OCI-LY7 (cell line): ENCODE results near the gene TMEM63B. TPM values are rescaled to one million over a fixed set of nuclear protein-coding genes. Genes with fewer than 3 reads are reported as not detected.
"Not testable (repeated sequence)": the region's sequence is repeated elsewhere in the genome, so short reads cannot be mapped to it uniquely, and the experiment has no call there.

Experiments
- BruUV-seq: library from RNA; stranded (reverse); fragments of 400-500 nt; replicated peaks from 2 replicates; lab custom pipeline; 2021; lab: Mats Ljungman, UMichigan
- CTCF ChIA-PET: fragments of 300-600 bp; sonication (Branson Sonifier 250); formaldehyde crosslinking; loops from one replicate; lab custom pipeline; 2022; ENCODE audit warnings: antibody characterized with exemption; ENCODE audit not compliant: unreplicated experiment; lab: Charles Lee
- POLR2A ChIA-PET: fragments of 300-600 bp; sonication (Branson Sonifier 250); formaldehyde crosslinking; loops from one replicate; lab custom pipeline; 2022; ENCODE audit warnings: antibody characterized with exemption; lab: Charles Lee
- DNase-seq: peaks from one replicate; pipeline ENCODE4 v3.0.0-alpha.2; 2015; ENCODE audit warnings: low spot score
- H2AFZ ChIP-seq: fragments of 200-600 bp; sonication (generic), shearing (Covaris generic); 2 replicates; pipeline ENCODE4 v1.6.1; 2014; ENCODE audit warnings: mild to moderate bottlenecking, antibody characterized with exemption, low read length, moderate library complexity
- H3K27ac ChIP-seq: fragments of 200-600 bp; sonication (generic); 2 replicates; pipeline ENCODE4 v1.5.1; 2014; ENCODE audit warnings: mixed run types, low read depth, mild to moderate bottlenecking, moderate library complexity, low read length, inconsistent platforms; ENCODE audit not compliant: poor library complexity, severe bottlenecking
- H3K36me3 ChIP-seq: fragments of 200-600 bp; sonication (generic); 2 replicates; pipeline ENCODE4 v1.6.1; 2014; ENCODE audit warnings: mild to moderate bottlenecking, antibody characterized with exemption, low read length, moderate library complexity, mixed read lengths; ENCODE audit not compliant: insufficient read depth
- H3K4me1 ChIP-seq: fragments of 200-600 bp; sonication (generic); 2 replicates; pipeline ENCODE4 v1.5.1; 2014; ENCODE audit warnings: mild to moderate bottlenecking, low read length; ENCODE audit not compliant: insufficient read depth, poor library complexity, severe bottlenecking
- H3K4me2 ChIP-seq: fragments of 200-600 bp; sonication (generic); 2 replicates; pipeline ENCODE4 v1.6.1; 2014; ENCODE audit warnings: mild to moderate bottlenecking, low read length
- H3K4me3 ChIP-seq: fragments of 200-600 bp; sonication (generic); 2 replicates; pipeline ENCODE4 v1.5.1; 2014; ENCODE audit warnings: mild to moderate bottlenecking, low read depth, low read length; ENCODE audit not compliant: poor library complexity, severe bottlenecking
- H3K79me2 ChIP-seq: fragments of 200-600 bp; sonication (generic); 2 replicates; pipeline ENCODE4 v1.6.1; 2016; ENCODE audit warnings: low read depth, mild to moderate bottlenecking, low read length, moderate library complexity, mixed read lengths; ENCODE audit not compliant: insufficient read depth
- H3K9me2 ChIP-seq: fragments of 200-600 bp; sonication (generic); 2 replicates; pipeline ENCODE4 v1.6.1; 2016; ENCODE audit warnings: mild to moderate bottlenecking, low read length, mixed read lengths; ENCODE audit not compliant: insufficient read depth
- H3K9me3 ChIP-seq: fragments of 200-600 bp; sonication (generic); 2 replicates; pipeline ENCODE4 v1.6.1; 2014; ENCODE audit warnings: mild to moderate bottlenecking, mixed run types, low read length, mixed read lengths
- H4K20me1 ChIP-seq: fragments of 200-600 bp; sonication (generic); 2 replicates; pipeline ENCODE4 v1.6.1; 2014; ENCODE audit warnings: mild to moderate bottlenecking, antibody characterized with exemption, low read length, moderate library complexity, mixed read lengths; ENCODE audit not compliant: insufficient read depth
- EZH2phosphoT487 ChIP-seq: fragments of 200-600 bp; sonication (generic); IDR thresholded peaks from 2 replicates; pipeline ENCODE4 v1.6.1; 2018; ENCODE audit warnings: low read depth, borderline replicate concordance, mild to moderate bottlenecking, mixed run types, antibody characterized with exemption, low read length, moderate library complexity, mixed read lengths
- intact Hi-C: fragments of 100-400 bp; cut with micrococcal nuclease; formaldehyde crosslinking; loops from one replicate; pipeline ENCODE4 v1.10.0; 2022; ENCODE audit not compliant: unreplicated experiment
- total RNA-seq, 2 experiments: library from RNA; depleted of rRNA in 1 of 2; stranded (reverse); fragments of >200 nt in 1 of 2; shearing (Covaris generic) in 1 of 2; gene quantifications; 2 replicates each; pipeline ENCODE4 v1.2.3, GENCODE V29; 2014 to 2022
- TF ChIP-seq, protein P1 (sequence below): fragments of 200-600 bp; sonication (generic); conservative IDR thresholded peaks from 2 replicates; pipeline ENCODE4 v1.5.1; 2014; ENCODE audit warnings: mild to moderate bottlenecking, antibody characterized with exemption, low read length, moderate library complexity, mixed read lengths

The TMEM63B gene
- total RNA-seq, 2 experiments from 2014 or later = 5.4 to 10.0 TPM

DNA sequence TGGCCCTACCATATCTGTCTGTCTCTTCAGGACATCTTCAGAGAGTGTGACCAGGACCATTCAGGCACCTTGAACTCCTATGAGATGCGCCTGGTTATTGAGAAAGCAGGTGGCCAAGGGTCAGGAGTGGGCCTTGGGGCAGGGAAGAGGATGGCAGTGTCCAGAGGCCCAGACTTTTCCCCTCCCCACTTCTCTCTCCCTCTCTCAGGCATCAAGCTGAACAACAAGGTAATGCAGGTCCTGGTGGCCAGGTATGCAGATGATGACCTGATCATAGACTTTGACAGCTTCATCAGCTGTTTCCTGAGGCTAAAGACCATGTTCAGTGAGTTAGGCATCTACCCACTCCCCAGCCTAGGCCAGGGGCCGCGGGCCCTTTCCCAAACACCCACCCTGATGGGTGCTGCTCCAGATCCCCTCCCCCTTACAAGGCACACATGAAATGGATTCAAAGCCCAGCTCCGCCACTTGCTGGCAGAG is 55.6 kb downstream of the TMEM63B start:
- H3K4me3 ChIP-seq = no peak overlapping the region
- no peak overlapping the region for H3K27ac ChIP-seq
- intact Hi-C loops = no loop called here
- ChIA-PET POLR2A (interaction anchor here (0.6 kb wide), 2 partner anchors 39 to 51 kb away, joined by 6 read pairs; no protein-coding TSS in a partner anchor), CTCF (no interaction called here)
- BruUV-seq = no TSS peak
- no peaks in the 10 kb centered on the region for H3K36me3 ChIP-seq
- no peak for DNase-seq
- no peaks in the 10 kb centered on the region for H4K20me1 ChIP-seq
- H2AFZ ChIP-seq = no peak overlapping the region
- no peak overlapping the region for H3K4me2 ChIP-seq
- no peaks in the 10 kb centered on the region for H3K9me2 ChIP-seq
- no peaks in the 10 kb centered on the region for H3K79me2 ChIP-seq
- peaks cover 16% of the 10 kb centered on the region for H3K4me1 ChIP-seq
- TF ChIP-seq, protein P1, sequence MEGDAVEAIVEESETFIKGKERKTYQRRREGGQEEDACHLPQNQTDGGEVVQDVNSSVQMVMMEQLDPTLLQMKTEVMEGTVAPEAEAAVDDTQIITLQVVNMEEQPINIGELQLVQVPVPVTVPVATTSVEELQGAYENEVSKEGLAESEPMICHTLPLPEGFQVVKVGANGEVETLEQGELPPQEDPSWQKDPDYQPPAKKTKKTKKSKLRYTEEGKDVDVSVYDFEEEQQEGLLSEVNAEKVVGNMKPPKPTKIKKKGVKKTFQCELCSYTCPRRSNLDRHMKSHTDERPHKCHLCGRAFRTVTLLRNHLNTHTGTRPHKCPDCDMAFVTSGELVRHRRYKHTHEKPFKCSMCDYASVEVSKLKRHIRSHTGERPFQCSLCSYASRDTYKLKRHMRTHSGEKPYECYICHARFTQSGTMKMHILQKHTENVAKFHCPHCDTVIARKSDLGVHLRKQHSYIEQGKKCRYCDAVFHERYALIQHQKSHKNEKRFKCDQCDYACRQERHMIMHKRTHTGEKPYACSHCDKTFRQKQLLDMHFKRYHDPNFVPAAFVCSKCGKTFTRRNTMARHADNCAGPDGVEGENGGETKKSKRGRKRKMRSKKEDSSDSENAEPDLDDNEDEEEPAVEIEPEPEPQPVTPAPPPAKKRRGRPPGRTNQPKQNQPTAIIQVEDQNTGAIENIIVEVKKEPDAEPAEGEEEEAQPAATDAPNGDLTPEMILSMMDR = no peak
- no peak for TF ChIP-seq EZH2phosphoT487
- no peaks in the 10 kb centered on the region for H3K9me3 ChIP-seq

DNA sequence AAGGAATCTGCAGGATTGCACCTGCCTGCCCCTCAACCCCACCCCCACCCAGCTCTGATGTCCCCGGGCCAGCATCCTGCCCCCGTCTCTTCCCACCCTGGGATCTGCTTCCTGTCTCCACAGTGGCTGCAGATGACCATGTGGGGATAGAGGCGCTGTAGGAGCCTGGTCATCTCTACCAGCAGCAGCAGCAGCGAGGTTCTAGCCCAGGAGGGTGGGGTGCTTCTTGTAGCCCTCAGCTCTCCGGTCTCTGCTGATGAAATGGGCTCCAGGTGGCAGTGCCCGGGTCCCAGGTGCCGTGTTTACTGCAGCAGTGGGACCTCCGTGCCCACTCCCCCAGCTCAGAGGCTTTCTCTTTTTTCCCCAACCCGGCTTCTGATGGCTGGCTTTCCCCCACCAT is 56.4 kb downstream of the TMEM63B start:
- DNase-seq = no peak
- no peaks in the 10 kb centered on the region for H4K20me1 ChIP-seq
- no peaks in the 10 kb centered on the region for H3K36me3 ChIP-seq
- POLR2A ChIA-PET = no interaction called here
- no peaks in the 10 kb centered on the region for H3K79me2 ChIP-seq
- CTCF ChIA-PET = no interaction called here
- no peak overlapping the region for H2AFZ ChIP-seq
- TF ChIP-seq, protein P1 = no peak
- TF ChIP-seq EZH2phosphoT487 = no peak
- no peak overlapping the region for H3K4me2 ChIP-seq
- H3K4me1 ChIP-seq = peaks cover 16% of the 10 kb centered on the region
- no peak overlapping the region for H3K4me3 ChIP-seq
- no TSS peak for BruUV-seq
- no peak overlapping the region for H3K27ac ChIP-seq
- no peaks in the 10 kb centered on the region for H3K9me3 ChIP-seq
- H3K9me2 ChIP-seq = no peaks in the 10 kb centered on the region
- intact Hi-C loops = no loop called here

DNA sequence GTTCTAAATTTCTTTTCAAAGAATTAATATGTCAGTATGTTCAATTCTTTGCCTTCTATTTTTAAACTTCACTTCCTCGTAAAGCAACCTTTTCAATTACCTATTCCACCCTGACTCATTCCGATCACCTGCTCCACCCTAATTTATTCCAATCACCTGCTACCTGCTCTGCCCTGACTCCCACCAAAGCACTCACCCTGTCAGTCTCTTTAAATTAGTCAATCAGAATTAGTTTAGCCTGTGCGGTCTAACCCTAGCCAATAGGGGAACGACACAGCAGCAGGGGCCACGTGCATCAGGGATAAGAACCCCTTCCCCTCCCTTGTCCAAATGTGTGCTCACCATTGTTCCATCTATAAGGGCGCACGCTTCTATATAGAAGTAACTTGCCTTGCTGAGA is 58.0 kb downstream of the TMEM63B start:
- H3K36me3 ChIP-seq, intact Hi-C loops, H4K20me1 ChIP-seq, H3K4me3 ChIP-seq, H3K4me2 ChIP-seq, H3K79me2 ChIP-seq, H3K9me2 ChIP-seq, CTCF ChIA-PET, H3K9me3 ChIP-seq, H3K27ac ChIP-seq, BruUV-seq, DNase-seq: not testable (repeated sequence)
- Histone ChIP-seq H3K4me1 (peaks cover 16% of the 10 kb centered on the region), H2AFZ (peak overlapping the region; percentile 67; the same call in 1 of the 2 replicates)
- POLR2A ChIA-PET = interaction anchor here (0.6 kb wide), 2 partner anchors 34 to 59 kb away, joined by 3 read pairs; no protein-coding TSS in a partner anchor
